ENCODE data around the gene ERCC8. TPM values are rescaled to one million over a fixed set of nuclear protein-coding genes. Genes with fewer than 3 reads are reported as not detected.
"Not testable (repeated sequence)": the region's sequence is repeated elsewhere in the genome, so short reads cannot be mapped to it uniquely, and the experiment has no call there.

Gene ERCC8
- total RNA-seq, 1 experiment from 2014 or later, result 25.6 TPM

DNA sequence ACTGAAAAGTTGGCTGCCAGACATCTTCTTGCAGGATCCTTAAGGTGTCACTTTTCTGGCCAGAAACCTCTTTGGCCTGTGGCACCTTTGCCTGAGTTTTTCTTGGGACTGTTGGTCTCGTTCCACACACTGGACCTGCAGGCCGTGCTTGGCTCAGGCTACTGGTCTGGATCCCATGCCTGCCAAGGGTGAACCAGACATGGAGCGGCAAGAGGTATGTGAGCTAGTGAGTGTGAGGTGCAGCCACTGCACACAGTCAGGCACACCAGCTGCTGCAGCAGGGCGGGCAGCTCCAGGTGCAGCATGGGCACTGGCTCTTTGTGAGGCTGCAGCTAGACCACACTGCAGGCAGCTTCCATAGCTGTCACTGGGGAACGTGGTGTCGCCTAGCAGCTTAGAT, 48.0 kb upstream of the ERCC8 start:
- H3K4me1 ChIP-seq (ENCODE audit: insufficient read depth, low read length, poor library complexity, severe bottlenecking), result peaks cover 3% of the 10 kb centered on the region
- intact Hi-C loops (cut with micrococcal nuclease; ENCODE audit: unreplicated experiment), result no loop called here
- no peaks in the 10 kb centered on the region for H3K36me3 ChIP-seq (ENCODE audit: insufficient read depth, low read length, poor library complexity, severe bottlenecking)
- no peaks in the 10 kb centered on the region for H3K27me3 ChIP-seq (replicated peaks; ENCODE audit: insufficient read depth, low read depth, low read length, poor library complexity)
- no peak overlapping the region for H3K27ac ChIP-seq (ENCODE audit: low read depth, low read length, poor library complexity, severe bottlenecking)
- DNase-seq (ENCODE audit: low spot score), result no peak
- BruUV-seq (replicated peaks), result no TSS peak
- CTCF ChIA-PET, result no interaction called here
- no peak overlapping the region for H3K4me3 ChIP-seq (ENCODE audit: low read depth, low read length, poor library complexity, severe bottlenecking)
- POLR2A ChIA-PET (ENCODE audit: low non-redundant PET), result no interaction called here
- H3K9me3 ChIP-seq (ENCODE audit: low read depth, low read length, poor library complexity, severe bottlenecking), result peaks cover 27% of the 10 kb centered on the region
- TF ChIP-seq EZH2 (IDR thresholded peaks at IDR 0.05; ENCODE audit: borderline replicate concordance, low read depth, low read length, poor library complexity, severe bottlenecking), result no peak
- TF ChIP-seq, protein P1, sequence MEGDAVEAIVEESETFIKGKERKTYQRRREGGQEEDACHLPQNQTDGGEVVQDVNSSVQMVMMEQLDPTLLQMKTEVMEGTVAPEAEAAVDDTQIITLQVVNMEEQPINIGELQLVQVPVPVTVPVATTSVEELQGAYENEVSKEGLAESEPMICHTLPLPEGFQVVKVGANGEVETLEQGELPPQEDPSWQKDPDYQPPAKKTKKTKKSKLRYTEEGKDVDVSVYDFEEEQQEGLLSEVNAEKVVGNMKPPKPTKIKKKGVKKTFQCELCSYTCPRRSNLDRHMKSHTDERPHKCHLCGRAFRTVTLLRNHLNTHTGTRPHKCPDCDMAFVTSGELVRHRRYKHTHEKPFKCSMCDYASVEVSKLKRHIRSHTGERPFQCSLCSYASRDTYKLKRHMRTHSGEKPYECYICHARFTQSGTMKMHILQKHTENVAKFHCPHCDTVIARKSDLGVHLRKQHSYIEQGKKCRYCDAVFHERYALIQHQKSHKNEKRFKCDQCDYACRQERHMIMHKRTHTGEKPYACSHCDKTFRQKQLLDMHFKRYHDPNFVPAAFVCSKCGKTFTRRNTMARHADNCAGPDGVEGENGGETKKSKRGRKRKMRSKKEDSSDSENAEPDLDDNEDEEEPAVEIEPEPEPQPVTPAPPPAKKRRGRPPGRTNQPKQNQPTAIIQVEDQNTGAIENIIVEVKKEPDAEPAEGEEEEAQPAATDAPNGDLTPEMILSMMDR (conservative IDR thresholded peaks at IDR 0.05; ENCODE audit: low read depth, low read length), result no peak

DNA sequence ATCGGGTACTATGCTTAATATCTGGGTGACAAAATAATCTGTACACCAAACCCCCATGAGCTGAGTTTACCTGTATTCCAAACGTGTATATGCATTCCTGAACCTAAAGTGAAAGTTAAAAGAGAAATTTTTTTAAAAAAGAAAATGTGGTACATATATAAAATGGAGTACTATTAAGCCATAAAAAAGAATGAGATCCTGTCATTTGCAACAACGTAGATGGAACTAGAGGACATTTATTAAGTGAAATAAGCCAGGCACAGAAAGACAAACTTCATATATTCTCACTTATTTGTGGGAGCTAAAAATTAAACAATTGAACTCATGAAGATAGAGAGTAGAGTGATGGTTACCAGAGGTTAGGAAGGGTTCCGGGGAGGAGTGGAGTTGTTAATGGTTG, 44.9 kb upstream of the ERCC8 start:
- ChIA-PET POLR2A (ENCODE audit: low non-redundant PET) (no interaction called here), CTCF (no interaction called here)
- no peak overlapping the region for H3K4me3 ChIP-seq (ENCODE audit: low read depth, low read length, poor library complexity, severe bottlenecking)
- TF ChIP-seq, protein P1 (conservative IDR thresholded peaks at IDR 0.05; ENCODE audit: low read depth, low read length), result no peak
- no peak for TF ChIP-seq EZH2 (IDR thresholded peaks at IDR 0.05; ENCODE audit: borderline replicate concordance, low read depth, low read length, poor library complexity, severe bottlenecking)
- no peaks in the 10 kb centered on the region for H3K27me3 ChIP-seq (replicated peaks; ENCODE audit: insufficient read depth, low read depth, low read length, poor library complexity)
- intact Hi-C loops (cut with micrococcal nuclease; ENCODE audit: unreplicated experiment), result no loop called here
- H3K36me3 ChIP-seq (ENCODE audit: insufficient read depth, low read length, poor library complexity, severe bottlenecking), result no peaks in the 10 kb centered on the region
- DNase-seq (ENCODE audit: low spot score), result no peak
- peaks cover 30% of the 10 kb centered on the region for H3K9me3 ChIP-seq (ENCODE audit: low read depth, low read length, poor library complexity, severe bottlenecking)
- H3K27ac ChIP-seq (ENCODE audit: low read depth, low read length, poor library complexity, severe bottlenecking), result no peak overlapping the region
- H3K4me1 ChIP-seq (ENCODE audit: insufficient read depth, low read length, poor library complexity, severe bottlenecking), result no peaks in the 10 kb centered on the region
- BruUV-seq (replicated peaks), result no TSS peak

DNA sequence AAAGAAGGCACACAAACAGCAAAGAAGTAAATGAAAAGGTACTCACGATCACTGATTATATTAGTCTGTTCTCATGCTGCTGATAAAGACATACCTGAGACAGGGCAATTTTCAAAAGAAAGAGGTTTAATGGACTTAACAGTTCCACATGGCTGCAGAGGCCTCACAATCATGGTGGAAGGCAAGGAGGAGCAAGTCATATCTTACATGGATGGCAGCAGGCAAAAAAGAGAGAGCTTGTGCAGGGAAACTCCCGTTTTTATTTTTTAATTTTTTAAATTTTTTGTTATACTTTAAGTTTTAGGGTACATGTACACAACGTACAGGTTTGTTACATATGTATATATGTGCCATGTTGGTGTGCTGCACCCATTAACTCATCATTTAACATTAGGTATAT, 37.3 kb upstream of the ERCC8 start:
- H3K9me3 ChIP-seq (ENCODE audit: low read depth, low read length, poor library complexity, severe bottlenecking); H3K27ac ChIP-seq (ENCODE audit: low read depth, low read length, poor library complexity, severe bottlenecking); H3K4me1 ChIP-seq (ENCODE audit: insufficient read depth, low read length, poor library complexity, severe bottlenecking); CTCF ChIA-PET; DNase-seq (ENCODE audit: low spot score); BruUV-seq (replicated peaks); intact Hi-C loops (cut with micrococcal nuclease; ENCODE audit: unreplicated experiment); H3K4me3 ChIP-seq (ENCODE audit: low read depth, low read length, poor library complexity, severe bottlenecking); H3K27me3 ChIP-seq (replicated peaks; ENCODE audit: insufficient read depth, low read depth, low read length, poor library complexity); H3K36me3 ChIP-seq (ENCODE audit: insufficient read depth, low read length, poor library complexity, severe bottlenecking): not testable (repeated sequence)
- POLR2A ChIA-PET (ENCODE audit: low non-redundant PET), result interaction anchor here (0.6 kb wide), 1 partner anchor 701 kb away, joined by 8 read pairs; no protein-coding TSS in a partner anchor

DNA sequence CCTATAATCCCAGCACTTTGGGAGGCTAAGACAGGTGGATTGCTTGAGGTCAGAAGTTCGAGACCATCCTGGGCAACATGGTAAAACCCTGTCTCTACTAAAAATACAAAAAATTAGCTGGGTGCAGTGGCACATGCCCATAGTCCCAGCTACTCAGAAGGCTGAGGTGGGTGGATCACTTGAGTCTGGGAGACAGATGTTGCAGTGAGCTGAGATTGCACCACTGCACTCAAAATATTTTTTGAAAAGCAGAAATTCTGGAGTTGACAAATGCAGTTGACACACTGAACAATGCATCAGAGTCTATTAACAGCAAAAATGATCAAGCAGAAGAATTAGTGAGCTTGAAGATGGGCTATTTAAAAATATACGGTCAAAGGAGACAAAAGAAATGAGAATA, 35.6 kb upstream of the ERCC8 start:
- ChIA-PET POLR2A (ENCODE audit: low non-redundant PET) (no interaction called here), CTCF (no interaction called here)
- H3K9me3 ChIP-seq (ENCODE audit: low read depth, low read length, poor library complexity, severe bottlenecking), result no peaks in the 10 kb centered on the region
- intact Hi-C loops (cut with micrococcal nuclease; ENCODE audit: unreplicated experiment), result no loop called here
- TF ChIP-seq, protein P1 (conservative IDR thresholded peaks at IDR 0.05; ENCODE audit: low read depth, low read length), result no peak
- TF ChIP-seq EZH2 (IDR thresholded peaks at IDR 0.05; ENCODE audit: borderline replicate concordance, low read depth, low read length, poor library complexity, severe bottlenecking), result no peak
- H3K4me1 ChIP-seq (ENCODE audit: insufficient read depth, low read length, poor library complexity, severe bottlenecking), result no peaks in the 10 kb centered on the region
- H3K4me3 ChIP-seq (ENCODE audit: low read depth, low read length, poor library complexity, severe bottlenecking), result no peak overlapping the region
- no peaks in the 10 kb centered on the region for H3K36me3 ChIP-seq (ENCODE audit: insufficient read depth, low read length, poor library complexity, severe bottlenecking)
- H3K27ac ChIP-seq (ENCODE audit: low read depth, low read length, poor library complexity, severe bottlenecking), result no peak overlapping the region
- no TSS peak for BruUV-seq (replicated peaks)
- DNase-seq (ENCODE audit: low spot score), result no peak
- no peaks in the 10 kb centered on the region for H3K27me3 ChIP-seq (replicated peaks; ENCODE audit: insufficient read depth, low read depth, low read length, poor library complexity)
